Ammon's horn (tissue), 1 donor: ENCODE data around the gene ECE1.
"Not testable (repeated sequence)": the region's sequence is repeated elsewhere in the genome, so short reads cannot be mapped to it uniquely, and the experiment has no call there.

Experiments used
- DNase-seq: peaks from one replicate; pipeline ENCODE4 v3.0.0-alpha.2; 2016; ENCODE audit warnings: low spot score

The ECE1 gene

DNA sequence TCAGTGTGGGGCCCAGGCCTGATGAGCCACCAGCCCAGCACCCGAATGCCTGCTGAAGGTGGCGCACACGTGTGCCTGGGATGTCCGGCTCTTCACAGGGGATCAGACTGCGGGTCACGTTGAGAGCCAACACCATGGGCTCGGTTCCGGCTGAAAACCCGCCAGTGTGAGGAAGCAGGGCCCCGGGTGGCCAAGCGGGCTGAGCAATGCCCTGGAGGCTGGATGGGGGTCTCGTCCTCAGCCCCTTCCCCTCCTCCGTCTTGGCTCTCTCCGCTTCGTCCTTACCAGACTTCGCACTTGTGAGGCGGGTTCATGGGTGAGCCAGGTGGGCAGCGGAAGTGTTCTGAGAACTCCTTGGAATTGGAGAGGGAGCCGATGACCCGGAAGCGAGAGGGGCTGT, 70.6 kb downstream of the ECE1 start:
- DNase-seq = no peak

DNA sequence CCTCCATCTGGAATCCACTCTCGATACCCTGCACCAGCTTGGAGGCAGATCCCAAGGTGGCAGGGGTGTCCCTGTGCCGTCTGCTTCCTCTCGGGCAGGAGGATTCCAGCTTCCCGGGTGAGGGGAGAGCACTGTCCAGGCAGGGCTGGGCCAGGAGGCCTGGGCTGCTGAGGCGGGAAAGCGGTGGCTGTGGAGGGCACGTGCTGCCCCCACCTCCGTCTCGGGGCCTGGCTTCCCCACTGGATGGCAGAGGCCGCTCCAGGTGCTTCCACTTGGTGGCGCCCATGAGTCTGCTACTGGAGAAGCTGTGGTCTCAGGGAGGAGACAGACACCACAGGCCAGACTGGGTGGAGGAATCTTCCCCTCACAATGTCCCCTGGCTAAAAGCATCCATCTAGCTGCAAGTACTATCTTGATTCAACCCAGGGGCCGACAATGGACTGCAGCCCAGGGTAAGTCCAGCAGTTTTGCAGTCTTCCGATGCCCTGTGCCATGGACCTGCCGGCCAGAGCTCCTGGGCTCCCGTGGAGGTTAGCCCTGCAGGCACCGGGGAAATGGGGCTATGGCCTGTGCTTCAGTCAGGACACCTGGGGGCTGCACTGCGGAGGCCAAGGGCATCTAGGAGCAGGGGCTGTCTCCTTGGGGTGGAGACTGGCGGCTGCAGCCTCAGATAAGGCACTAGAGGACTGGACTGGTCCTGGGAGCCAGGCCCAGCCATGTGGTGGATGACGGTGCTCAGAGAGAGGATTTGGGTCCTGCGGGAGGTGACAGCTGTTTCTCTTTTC, 72.3 kb downstream of the ECE1 start:
- peak; percentile 31 for DNase-seq

DNA sequence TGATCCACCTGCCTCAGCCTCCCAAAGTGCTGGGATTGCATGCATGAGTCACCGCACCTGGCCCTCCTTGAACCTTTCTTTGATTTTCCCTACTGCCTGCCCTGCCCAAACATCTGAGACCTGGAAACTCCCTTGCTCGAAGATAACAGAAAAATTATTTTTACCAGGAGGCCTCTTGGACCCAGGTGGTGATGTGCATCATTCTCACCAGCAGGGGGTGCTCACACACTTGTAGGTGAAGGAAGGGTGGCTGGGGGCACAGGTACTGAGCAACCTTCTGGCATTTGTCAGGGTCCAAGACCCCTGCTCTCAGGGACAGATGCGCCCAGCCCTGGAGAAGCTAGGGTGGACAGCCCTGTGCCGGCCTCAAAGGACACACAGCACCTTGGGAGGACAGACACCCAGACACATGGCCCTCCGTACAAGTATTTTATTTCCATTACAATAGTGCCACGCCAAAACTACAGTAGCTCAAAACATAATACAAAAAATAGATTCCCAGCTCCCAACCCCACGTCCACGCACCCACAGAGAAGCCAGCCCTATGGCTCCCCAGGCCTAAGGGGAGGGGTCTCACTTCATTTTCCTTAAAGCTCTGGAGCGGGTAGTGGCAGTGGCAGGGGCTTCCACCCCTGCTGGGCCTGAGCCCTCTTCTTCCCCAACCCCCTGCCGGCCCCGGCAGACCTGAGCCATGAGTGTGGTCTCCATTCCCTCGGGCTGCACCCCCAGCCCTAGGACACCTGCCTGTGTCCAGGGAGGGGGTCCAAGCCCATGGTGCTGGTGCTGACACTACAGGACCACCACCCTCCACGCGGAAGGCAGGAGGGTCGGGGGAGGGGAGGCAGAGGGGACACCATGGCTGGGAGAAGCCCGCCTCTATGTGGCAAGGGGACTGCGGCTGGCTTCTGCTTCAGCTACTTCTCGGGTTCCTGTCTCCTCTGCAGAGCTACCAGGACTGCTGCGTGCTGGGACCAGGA, 73.1 kb downstream of the ECE1 start:
- peak; percentile 41 for DNase-seq

DNA sequence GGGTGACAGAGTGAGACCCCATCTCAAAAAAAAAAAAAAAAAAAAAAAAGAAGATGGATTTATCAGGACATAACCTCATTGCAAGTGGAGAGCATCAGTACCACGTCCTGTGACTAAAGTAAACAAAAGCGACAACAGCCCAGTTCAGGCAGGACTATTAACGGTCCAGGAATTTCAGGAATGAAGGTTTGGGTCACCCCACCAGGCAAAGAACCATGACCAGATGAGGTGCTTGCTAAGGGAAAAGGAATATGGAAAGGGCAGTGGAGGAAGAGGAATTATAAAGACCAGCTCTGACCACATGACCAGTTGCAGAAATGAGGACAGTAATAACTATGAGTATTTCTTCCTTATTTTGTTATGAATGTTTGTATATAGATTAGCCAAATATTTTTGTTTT, 78.1 kb downstream of the ECE1 start:
- no peak for DNase-seq

DNA sequence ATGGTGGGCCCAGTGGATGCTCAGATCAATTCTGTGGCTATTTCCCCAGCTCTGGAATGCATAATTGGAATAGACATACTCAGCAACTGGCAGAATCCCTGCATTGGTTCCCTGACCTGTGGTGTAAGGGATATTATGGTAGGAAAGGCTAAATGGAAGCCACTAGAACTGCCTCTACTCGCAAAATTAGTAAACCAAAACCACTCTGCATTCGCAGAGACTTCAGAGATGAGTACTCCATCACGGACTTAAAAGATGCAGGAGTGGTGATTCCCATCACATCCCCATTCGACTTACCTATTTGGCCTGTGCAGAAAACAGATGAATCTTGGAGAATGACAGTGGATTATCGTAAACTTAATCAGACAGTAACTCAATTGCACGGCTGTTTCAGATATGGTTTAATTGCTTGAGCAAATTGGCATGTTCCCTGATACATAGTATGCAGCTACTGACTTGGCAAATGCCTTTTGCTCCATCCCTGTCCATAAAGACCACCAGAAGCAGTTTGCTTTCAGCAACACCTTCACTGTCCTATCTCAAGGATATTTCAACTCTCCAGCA, 82.0 kb downstream of the ECE1 start:
- DNase-seq = not testable (repeated sequence)

DNA sequence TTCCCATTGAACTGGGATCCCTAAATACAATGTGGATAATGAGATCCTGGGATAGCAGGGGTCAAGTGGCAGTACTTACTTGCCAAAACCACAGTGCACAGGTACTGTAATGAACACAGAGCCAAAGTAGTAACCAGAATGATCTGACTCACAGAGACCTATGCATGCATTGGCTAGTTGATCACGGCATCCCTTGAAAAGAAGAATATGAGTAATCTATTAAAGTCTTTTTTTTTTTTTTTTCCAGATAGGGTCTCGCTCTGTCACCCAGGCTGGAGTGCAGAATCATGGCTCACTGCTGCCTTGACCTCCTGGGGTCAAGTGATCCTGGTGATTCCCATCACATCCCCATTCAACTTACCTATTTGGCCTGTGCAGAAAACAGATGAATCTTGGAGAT, 84.1 kb downstream of the ECE1 start:
- no peak for DNase-seq

DNA sequence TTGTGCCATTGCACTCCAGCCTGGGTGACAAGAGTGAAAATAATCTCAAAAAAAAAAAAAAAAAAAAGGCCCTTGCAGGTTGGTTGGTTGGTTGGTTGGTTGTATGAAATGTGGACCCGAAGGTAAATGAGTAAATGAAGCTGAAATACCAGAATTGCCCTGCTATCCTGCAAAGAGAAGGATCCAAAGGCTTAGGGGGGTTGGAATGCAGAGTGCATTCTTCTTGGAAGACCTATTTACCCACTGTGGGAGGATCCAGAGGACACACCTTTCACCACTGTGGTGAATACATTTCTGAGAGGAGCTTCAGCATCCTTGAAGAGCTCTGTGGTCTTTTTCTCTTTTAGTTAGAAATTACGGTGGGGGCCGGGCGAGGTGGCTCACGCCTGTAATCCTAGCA, 84.8 kb downstream of the ECE1 start:
- DNase-seq = no peak

DNA sequence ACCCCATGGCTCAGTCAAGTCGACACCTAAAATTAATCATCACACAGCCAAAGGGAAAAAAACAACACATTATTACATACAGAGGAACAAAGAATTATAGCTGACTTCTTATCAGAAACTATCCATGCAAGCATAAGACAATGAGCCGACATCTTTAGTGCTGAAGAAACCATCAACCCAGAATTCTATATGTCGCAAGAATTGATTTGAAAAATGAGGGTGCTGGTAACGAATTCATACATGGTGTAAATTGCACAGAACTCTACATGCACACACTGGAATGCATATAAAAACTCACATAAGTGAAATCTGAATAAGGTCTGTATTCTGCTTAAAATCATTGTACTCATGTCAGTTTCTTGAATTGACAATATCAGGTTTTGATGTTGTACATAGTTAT, 88.6 kb downstream of the ECE1 start:
- DNase-seq = no peak

DNA sequence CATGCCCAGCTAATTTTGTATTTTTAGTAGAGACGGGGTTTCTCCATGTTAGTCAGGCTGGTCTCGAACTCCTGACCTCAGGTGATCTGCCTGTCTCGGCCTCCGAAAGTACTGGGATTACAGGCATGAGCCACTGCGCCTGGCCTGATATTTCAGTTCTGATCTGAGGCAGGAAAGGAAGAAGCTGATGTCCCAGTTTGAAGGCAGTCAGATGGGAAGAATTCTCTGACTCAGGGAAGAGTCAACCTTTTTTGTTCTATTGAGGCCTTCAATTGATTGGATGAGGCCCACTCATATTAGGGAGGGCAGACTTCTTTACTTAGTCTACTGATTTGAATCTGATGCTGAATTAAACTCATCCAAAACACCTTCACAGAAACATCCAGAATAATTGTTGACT, 89.0 kb downstream of the ECE1 start:
- DNase-seq = not testable (repeated sequence)

DNA sequence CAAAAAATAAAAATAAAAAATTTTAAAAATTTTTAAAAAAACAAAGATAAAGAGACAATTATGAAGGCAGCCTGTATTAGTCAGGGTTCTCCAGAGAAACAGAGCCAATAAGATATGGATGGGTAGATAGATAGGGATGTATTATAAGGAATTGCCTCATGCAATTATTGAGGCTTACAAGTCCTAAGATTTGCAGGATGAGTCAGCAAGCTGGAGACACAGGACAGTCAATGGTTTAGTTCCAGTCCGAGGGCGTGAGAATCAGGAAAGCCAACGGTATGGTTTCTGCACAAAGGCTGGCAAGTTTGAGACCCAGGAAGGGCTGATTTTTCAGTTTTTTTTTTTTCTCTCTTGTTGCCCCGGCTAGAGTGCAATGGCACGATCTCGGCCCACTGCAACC, 89.5 kb downstream of the ECE1 start:
- no peak for DNase-seq

DNA sequence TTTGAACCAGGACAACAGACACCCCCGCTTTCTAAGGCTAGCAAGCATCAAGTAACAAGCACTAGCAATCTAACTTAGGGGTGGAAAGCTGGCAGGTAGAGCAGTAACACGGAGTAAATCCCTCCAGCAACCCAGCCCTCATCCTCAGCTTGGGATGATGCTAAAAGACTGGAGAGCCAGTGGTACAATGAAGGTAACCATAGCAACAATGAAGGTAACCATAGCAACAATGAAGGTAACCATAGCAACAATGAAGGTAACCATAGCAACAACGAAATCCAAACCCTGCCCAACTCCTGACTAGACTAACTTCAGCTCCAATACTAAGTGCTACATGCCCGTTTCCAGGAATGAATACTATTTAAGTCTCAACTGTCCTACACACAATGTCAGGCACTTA, 91.3 kb downstream of the ECE1 start:
- DNase-seq = no peak

DNA sequence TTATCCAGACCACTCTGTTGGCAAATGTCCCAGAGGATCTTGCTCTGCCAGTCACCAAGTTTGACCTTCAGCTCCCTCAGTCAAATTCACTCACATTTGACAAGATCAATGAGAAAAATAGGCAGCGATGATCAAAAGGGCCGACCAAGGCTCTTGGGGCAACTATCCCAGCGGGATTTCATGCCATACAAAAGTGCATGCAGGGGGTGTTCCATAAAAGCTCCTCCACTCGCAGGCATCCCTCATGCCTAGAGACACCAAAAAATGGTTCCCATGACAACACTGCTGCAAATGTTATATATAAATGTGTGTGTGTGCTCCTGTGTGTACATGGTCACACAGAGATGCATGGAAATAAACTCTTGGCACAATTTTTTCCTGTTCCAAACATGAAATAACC, 97.4 kb downstream of the ECE1 start:
- DNase-seq = no peak

DNA sequence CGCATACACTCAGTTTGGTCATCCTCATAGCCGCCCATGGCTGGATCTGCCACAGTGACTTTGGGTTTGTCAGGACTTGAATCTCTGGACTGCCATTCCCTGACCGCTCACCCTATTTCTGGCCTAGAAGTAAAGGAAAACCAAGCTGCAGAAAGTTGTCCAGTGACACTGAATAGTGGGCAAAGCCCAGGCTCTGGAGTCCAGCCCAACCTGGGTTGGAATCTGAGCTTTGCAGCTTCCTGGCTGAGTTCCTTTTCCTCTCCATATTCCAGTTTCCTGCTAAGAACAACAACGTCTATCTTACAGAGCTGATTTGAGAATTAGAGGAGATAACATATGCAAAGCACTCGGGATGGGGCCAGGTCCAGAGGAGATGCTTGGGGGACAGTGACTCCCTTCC, 98.0 kb downstream of the ECE1 start:
- no peak for DNase-seq

DNA sequence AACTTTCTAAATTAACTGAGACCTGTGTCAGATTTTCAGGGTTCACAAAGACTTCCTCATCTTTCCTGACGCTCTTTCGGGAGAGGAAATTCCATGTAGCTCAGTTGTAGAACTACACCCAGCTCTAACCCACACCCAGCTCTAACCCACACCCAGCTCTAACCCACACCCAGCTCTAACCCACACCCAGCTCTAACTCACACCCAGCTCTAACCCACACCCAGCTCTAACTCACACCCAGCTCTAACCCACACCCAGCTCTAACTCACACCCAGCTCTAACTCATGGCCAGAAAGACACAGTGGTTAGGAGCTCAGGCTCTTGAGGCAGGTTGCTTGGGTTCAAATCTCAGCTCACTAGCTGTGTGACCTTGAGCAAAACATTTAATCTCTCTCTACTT, 99.5 kb downstream of the ECE1 start:
- not testable (repeated sequence) for DNase-seq

DNA sequence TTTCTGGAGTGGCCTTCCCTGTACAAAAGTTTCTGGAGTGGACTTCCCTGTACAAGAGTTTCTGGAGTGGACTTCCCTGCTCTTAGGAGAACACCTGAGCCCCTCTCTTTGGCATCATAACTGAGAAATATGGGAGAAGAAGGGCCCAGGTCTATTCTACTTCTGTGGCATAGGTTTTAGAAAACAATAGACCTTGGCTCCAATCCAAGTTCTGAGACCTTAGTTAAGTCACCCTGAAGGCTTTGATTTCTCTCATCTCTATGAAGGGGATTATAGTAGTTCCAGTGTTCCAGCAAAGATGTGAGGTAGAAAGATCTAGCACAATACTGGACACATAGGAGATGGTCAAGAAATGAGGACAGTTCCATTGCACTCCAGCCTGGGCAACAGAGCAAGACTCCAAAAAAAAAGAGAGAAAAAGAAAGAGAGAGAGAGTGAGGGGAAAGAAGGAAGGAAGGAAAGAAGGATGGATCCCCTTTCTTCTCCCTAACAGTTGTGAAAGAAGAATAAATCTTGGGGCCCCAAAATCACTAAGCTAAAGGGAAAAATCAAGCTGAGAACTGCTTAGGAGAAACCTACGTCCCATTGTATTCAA, 100.3 kb downstream of the ECE1 start:
- no peak for DNase-seq

DNA sequence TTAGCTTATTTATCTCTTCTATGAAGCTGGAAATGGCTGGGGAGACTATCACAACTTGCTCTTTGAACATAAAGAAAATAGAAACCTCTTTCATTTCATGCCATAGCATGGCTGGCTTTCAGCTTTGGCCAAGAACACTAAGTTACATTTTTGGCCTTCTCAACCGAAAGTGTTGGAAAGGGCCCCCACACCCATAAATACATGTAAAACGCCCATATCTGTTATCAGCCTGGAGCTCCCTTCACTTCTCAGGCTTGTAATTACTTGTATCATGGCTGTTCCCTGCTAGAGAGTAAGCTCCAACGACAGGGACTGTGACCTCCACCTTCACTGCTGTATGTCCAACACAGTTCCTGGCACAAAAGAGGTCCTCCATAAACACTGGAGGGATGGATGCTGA, 100.8 kb downstream of the ECE1 start:
- DNase-seq = no peak

DNA sequence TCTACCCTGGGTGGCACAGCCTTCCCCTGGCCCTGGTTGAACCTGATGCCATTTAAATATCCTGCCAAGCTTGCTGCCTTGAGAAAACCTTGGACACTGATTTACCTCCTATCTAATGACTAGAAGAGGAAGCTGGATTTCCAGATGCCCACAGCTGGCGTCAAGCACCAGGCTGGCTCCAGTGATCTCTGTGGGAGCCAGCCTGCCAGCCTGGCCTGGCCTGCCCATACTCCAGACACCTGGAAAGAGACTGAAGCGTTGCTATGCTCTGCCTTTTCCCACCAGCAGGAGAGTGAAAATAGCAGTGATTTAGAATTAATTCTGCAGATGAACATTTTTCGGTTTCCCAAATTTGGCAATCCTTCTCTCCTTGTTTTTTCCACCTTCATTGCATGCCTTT, 102.0 kb downstream of the ECE1 start:
- no peak for DNase-seq

DNA sequence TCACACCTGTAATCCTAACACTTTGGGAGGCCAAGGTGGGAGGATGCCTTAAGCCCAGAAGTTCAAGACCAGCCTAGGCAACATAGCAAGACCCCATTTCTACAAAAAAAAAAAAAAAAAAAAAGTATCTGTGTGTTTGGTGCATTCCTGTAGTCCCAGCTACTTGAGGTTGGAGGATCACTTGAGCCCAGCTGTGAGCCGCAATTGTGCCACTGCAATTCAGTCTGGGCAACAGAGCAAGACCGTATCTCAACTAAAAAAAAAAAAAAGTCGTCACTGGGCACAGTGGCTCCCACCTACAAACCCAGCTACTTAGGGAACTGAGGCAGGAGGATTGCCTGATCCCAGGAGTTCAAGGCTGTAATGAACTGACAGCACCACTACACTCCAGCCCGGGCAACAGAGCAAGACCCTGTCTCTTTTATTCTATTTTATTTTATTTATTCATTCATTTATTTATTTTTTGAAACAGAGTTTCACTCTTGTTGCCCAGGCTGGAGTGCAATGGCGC, 105.0 kb downstream of the ECE1 start:
- DNase-seq = no peak

DNA sequence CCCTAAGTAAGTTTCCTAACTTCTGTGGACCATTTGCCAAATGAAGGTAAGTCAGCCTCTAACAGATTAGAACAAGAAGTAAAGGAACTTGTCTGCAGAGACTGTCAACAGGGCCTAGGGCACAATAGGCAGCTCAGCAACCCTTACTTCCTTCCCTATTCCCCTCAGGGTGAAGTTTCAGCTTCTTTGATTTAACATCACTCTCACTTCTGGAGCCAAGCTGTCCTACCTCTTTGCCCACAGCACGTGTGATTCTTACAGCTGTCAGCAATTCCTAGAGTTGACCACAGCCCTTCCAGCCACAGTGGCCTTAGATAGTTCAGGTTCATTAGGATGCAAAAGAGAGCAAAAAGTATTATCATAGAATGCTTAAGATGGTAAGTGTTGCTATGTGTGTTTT, 106.0 kb downstream of the ECE1 start:
- DNase-seq = peak; percentile 54

DNA sequence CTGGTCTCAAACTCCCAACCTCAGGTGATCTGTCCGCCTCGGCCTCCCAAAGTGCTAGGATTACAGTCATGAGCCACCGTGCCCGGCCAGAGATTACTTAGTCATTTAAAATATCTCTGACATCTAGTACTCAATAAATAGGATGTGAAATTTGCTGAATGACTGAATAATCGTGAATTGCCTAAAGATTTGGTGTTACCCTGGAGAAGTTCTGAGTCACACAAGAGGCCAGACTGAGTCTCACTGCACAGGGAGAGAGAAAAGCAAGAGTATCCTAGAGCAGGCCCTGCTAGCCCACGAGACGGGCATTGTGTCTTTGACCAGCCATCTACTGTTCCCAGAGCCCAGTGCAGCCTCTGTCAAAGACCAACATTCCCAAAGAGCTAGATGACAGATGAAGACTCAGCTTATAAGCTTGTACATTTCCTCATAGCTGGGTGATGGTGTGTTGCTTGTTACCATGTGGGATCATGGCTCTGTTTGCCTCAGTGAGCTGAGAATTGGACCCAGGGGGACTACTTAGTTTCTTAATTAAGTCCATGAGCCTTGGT, 108.0 kb downstream of the ECE1 start:
- DNase-seq = no peak

DNA sequence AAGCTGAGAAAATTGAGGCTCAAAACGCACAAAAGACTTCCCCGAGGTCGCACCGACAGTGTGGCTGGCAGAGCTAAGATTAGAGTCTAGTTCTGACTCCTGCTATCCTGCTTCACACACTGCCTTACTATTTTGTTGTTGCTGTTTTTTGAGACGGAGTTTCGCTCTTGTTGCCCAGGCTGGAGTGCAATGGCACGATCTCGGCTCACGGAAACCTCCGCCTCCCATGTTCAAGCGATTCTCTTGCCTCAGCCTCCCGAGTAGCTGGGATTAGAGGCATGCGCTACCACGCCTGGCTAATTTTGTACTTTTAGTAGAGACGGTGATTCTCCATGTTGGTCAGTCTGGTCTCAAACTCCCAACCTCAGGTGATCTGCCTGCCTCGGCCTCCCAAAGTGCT, 112.0 kb downstream of the ECE1 start:
- not testable (repeated sequence) for DNase-seq
